GM18951 (cell line): ENCODE measurements around the gene TSPAN15.
"Not testable (repeated sequence)": the region's sequence is repeated elsewhere in the genome, so short reads cannot be mapped to it uniquely, and the experiment has no call there.

Experiments
- POLR2A ChIP-seq: IDR thresholded peaks from 4 replicates; pipeline ENCODE4 v1.6.1; 2011; ENCODE audit warnings: mild to moderate bottlenecking; ENCODE audit not compliant: insufficient read length, insufficient read depth; ENCODE audit errors: extremely low read depth
- in situ Hi-C: fragments of 300-500 bp; cut with MboI; formaldehyde crosslinking; loops from one replicate; pipeline ENCODE4 v1.12.0; 2022; ENCODE audit warnings: low sequenced_read_pairs, mixed read lengths, inconsistent platforms; ENCODE audit not compliant: unreplicated experiment

Gene TSPAN15

DNA sequence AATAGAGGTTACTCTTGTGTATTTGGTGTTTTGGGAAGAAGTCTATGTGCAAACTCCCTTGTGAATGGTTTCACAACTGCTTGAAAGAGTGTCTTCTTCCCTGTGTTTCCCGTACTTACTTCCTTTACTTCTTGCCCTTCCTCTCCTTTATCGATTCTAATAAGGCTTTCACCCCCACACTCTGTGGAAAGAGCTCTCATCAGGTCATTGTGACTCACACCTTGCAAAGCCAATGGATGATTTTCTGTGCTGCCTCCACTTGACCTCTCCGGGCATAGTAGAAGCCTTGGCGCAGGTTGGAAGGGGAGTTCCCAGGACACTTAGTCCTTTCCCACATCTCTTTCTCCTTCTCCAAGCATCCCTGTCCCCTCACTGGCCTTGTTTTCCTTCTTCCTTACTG, 6.2 kb upstream of the TSPAN15 start:
- in situ Hi-C loops = no loop called here
- no peak for TF ChIP-seq POLR2A

DNA sequence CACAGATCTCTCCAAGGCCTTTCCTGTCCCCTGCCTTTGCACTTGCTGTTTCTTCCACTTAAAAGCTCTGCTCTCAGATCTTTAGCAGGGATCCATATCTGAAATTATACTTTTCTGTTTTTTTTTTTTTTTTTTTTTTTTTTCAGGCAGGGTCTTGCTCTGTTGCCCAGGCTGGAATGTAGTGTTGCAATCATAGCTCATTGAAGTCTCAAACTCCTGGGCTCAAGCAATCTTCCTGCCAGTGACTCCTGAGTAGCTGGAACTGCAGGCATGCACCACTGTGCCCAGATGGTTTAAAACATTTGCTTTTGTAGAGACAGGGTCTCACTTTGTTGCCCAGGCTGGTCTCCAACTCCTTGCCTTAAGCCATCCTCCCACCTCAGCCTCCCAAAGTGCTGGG, 5.0 kb upstream of the TSPAN15 start:
- in situ Hi-C loops = no loop called here
- TF ChIP-seq POLR2A = no peak

DNA sequence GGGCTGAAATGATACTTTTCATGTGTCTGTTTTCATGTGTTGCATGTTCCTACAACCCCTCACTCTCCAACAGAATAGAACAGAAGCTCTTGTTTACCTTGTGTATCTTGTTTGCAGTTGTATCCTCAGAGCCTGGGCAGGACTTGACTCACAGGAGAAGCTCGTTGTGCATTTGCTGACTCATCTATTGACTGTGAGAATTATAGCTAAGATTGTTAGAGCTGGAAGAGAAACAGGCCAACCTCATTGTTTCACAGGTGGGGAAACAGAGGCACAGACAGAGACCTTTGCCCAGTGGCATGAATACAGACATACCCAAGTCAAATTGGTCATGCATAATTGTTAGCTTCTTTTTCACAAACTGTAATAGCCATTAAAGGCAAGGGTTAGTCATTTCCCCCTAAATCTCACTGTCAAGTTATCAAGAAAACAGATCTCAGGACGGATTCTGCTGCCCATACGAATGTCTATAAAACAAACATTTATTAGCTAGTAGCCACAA, 4.6 kb upstream of the TSPAN15 start:
- no peak for TF ChIP-seq POLR2A
- in situ Hi-C loops = no loop called here

DNA sequence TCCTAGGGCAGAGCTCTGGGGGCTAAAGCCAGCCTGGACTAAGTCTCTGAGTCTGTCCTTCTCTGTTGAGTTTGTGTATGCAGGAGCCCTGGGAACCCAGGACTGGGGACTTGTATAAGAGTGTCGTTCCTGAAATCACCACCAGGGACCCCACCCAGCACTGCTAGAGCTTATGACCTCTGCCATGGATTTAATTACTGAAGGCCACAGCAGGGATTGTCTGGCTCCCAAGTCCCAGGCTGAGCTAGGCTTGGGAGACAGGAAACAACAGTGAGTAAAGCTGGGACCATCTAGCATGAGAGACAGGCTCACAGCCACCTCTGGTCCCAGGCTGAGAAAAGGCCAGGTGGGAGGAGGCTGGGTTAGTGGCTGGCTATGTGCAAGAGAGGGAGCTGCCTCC, 1.4 kb upstream of the TSPAN15 start:
- no peak for TF ChIP-seq POLR2A
- in situ Hi-C loops = no loop called here

DNA sequence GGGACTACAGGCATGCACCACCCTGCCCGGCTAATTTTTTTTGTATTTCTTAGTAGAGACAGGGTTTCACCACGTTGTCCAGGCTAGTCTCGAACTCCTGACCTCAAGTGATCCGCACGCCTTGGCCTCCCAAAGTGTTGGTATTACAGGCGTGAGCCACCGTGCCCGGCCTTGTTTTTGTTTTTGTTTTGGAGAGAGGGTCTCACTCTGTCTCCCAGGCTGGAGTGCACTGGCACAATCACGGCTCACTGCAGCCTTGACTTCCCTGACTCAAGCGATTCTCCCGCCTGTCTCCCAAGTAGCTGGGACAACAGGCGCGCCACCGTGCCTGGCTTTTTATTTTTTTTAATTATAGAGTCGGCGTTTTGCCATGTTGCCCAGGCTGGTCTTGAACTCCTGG, 870 bp upstream of the TSPAN15 start:
- in situ Hi-C loops = not testable (repeated sequence)

DNA sequence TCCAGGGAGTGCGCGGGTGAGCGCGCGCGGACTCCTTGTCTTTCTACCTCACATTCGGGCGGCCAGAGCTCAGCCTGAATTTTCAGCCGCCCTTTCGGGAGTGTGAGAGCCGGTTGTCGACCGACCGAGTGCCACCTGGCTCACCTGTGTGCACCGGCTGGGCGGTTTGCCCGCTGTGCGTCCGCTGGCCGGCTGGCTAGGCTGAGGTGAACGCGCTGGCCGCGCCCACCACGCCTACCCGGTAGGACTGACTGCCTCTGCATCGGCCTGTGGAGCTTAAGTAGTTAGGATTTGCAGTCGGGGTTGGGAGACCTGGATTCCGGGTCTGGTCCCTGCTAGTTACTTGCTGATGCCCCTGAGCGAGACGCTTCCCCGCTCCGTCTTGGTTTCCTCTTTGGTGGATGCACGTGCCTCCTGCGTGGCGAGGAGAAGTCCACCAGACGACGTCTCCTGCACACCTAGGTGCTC, 553 bp downstream of the TSPAN15 start:
- TF ChIP-seq POLR2A = no peak
- in situ Hi-C loops = no loop called here

DNA sequence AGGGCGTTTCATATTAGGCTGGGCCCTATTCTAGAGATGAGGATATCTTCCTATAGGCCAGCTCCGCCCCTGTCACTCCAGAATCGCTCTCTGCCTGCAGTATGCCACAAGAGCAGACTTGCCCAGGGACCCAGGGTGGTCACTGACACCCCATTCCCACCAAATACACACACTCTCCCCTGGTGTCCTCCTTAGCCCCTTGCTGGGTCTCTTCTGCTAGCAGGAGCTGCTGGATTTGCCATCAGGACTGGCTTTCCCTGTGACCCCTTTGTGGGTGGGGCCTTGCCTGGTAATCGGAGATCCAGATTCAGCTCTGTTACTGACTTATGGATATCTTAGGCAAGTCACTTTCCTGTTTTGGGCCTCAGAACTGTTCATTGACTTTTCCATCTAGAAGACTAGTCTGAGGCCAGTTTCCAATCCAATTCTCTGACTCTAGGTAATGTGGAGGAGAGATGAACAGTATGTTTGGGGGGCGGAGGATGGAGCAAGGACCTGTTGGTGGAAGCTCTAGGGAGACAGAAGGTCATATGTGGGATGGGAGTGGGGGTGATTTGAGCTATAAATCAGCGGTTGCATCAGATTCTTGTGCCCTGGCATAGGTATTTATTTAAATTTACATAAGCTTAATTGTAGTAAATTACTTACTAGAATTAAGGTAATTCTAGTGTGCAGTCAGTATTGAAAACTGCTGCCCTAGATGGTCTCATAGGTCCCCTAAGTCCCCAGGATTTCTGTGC, 1.6 kb downstream of the TSPAN15 start:
- TF ChIP-seq POLR2A = no peak
- in situ Hi-C loops = no loop called here

DNA sequence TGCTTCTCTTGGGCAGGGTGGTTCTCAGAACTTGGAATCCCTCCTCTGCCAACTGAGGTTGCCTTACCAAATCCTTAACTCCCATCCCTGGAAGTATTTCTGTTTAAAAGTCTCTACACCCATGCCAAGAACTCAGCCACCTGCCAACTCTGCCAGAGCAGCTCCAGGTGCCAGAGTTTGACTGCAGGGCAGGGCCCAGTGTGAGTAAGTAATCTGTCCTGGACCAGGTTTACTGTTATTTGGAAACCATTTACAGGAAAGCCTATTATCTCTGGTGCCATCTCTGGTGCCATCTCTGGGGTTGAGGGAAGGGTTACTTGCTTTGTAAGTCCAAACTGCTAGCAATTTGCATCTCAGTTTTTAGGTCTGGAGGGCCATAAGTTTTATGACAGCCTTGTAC, 2.5 kb downstream of the TSPAN15 start:
- TF ChIP-seq POLR2A = no peak
- in situ Hi-C loops = no loop called here

DNA sequence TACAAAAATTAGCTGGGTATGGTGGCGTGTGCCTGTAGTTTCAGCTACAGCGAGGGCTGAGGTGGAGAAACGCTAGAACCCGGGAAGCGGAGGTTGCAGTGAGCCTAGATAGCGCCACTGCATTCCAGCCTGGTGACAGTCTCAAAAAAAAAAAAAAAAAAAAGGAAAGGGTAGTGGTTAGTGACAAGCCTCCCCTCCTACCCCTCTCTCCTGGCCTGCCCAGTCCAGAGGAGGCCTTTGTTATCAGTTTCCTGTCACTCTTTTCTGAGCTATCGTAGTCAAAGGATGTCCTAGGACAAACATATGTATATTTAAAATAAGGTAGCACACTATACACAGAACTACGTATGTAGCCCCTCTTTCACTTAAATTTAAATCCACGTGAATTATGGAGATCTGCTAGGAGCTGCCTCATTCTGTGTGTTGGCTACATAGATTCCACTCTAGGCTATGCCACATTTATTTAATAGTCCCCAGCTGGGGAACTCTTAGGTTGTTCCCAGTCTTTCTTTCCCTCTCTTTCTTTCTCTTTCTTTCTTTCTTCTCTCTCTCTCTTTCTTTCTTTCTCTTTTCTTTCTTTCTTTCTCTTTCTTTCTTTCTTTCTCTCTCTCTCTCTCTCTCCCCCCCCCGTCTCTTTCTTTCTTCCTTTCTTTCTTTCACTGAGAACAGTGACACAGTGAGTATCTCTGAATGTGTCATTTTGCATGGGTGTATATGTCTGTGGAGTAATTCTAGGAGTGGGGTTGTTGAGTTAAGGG, 3.9 kb downstream of the TSPAN15 start:
- in situ Hi-C loops = no loop called here

DNA sequence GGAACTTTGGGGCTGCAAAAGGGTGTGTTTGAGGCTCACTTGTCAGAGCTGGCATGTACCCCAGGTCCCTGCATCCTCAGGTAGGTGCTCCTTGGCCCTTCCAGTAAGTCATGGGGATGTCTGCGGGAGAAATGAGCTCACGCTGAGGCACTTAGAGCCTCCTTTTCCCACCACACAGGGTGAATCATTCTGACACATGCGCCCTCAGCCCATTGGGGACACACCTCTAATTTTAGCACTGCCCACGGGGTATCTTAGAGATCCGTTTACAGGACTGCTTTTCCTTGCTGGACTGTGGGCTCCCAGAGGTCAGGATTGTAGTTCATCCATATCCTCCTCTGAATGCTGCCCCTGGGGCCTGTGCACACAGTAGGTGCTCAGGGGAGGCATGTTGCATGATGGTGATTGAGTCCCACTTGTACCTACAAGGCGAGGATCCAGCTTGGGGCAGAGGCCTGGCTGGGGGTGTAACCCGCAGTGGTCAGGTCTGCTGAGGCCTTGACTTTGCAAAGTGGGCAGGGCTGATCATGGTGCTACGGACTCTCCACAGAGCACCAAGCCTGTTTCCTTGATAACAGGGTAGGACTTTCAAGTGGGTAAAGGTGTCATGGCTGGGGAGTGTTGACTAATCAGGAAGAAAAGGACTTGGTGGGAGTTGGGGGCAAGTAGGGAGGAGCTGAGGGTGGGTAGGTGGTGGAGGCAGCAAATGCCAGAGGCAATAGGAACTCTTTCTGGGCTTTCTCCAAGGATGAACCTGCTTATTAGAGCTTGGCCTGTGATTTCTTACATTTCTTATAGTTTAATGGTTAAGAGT, 5.8 kb downstream of the TSPAN15 start:
- TF ChIP-seq POLR2A = no peak
- in situ Hi-C loops = no loop called here

More for the DNA sequence above, 3.9 kb downstream of the TSPAN15 start:
- TF ChIP-seq POLR2A = no peak

DNA sequence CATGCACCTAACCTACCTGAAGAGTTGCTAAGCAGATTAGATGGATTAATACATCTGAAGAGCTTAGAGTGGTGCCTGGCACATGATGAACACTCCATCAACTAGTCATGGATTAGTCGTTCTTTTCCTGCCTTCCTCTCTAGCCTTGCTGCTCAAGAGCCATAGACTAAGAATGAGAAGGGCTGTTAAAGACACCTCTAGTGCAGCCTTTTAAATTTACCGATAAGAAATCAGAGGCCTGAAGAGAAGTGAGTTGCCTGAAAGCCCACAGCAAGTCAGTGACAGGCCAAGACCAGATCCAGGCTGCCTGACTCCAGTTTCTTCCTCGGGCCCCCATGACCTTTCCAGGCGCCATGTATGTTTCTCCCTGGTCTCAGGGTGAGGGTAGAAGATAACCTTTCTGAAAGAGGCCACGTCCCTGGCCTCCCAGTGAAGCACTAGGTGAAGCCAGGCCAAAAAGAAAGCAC, 6.5 kb downstream of the TSPAN15 start:
- TF ChIP-seq POLR2A = no peak
- in situ Hi-C loops = no loop called here

DNA sequence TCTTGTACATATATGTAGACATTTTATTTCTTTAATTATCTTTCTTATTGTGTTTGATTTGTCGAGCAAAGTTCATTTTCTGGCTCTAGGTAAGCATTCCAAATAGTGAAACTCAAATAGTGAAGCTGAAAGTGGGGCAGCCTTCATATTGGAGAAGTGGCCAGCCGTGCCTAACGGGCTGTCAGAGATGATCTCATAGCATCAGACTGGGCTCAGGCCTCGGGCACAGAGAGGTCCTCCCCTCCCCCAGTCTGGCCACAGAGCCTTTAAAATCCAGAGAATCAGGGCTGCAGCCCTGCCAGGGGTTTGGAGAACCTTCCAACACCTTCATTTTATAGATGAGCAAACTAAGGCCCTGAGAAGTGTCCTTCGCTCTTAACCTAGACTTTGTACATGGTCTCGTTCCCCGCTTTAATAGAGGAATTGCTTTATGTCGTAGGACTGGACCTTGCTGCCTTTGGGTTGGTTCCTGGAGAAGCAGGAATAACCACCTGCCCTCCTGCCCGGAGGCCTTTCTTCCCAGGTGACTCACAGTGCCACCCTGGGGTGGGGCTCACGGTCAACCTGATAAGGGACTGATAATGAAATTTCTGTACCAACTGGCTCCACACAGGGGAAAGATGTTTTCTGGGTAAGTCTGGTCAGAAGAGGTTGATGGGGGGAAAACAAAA, 7.3 kb downstream of the TSPAN15 start:
- no peak for TF ChIP-seq POLR2A
- in situ Hi-C loops = no loop called here

DNA sequence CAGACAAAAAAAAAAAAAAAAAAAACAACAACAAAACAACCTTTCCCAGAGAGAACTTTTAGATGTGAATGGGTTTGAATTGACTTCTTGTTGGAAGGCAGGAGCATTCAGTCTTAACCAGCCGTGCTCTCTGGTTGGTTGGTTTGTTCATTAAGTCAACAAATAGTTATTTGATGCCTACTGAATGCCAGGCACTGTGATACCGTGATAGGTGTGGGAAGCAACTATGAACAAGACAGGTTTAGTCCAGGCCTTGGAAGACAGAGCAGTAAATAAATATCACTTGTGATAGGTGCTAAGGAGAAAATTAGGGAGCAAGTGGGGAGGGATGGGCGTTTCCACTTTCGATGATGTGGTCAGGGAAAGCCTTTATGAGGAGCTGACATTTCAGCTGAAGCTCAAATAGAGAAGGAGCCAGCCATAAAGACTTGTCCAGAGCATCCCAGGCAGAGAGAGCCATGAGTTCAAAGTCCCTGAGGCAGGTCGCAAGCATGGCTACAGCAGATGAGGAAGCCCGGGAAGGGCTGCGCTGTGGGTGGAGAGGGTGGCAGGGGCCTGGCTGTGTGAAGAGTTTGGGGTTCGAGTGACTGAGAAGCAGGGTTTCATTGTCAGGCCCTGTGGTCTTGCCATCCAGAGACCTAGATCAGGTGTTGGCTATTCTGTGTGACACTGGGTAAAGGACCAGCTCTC, 8.0 kb downstream of the TSPAN15 start:
- no peak for TF ChIP-seq POLR2A
- in situ Hi-C loops = no loop called here
